ENCODE measurements around the gene ANKRD35. TPM values are rescaled to one million over a fixed set of nuclear protein-coding genes. Genes with fewer than 3 reads are reported as not detected.
A peak's percentile ranks its signal among the peaks of the same experiment; 100 is the strongest.

ANKRD35 gene
- total RNA-seq, 2 donors from 2014 or later: 0.53 to 0.59 TPM

DNA sequence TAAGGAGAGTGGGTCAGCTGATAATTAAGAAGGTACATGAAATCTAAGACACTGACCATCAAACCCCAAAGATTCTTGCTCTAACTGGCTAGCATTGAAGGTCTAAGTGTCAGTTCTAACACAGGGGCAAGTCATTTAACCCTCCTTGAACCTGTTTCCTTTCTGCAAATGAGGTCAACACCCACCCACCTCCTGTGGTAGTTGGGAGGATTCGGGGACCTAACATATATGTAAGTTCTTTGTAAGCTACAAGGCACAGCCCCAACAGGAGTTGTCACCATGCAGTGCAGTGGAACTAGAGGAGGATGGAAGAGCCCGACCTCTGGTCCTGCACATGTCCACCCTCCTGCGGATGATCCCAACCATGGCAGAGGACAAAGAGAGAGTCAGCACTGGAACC lies 37.8 kb downstream of the ANKRD35 start:
- intact Hi-C loops (cut with DNase I): loop anchor here (5.0 to 10.0 kb wide), 2 partner anchors 67 to 164 kb away; partner anchors contain the start of genes ITGA10 and PEX11B
- no peak overlapping the region for H3K27ac ChIP-seq
- no peak for DNase-seq
- H3K27me3 ChIP-seq: no peaks in the 10 kb centered on the region
- H3K36me3 ChIP-seq: no peaks in the 10 kb centered on the region
- TF ChIP-seq, protein P1, sequence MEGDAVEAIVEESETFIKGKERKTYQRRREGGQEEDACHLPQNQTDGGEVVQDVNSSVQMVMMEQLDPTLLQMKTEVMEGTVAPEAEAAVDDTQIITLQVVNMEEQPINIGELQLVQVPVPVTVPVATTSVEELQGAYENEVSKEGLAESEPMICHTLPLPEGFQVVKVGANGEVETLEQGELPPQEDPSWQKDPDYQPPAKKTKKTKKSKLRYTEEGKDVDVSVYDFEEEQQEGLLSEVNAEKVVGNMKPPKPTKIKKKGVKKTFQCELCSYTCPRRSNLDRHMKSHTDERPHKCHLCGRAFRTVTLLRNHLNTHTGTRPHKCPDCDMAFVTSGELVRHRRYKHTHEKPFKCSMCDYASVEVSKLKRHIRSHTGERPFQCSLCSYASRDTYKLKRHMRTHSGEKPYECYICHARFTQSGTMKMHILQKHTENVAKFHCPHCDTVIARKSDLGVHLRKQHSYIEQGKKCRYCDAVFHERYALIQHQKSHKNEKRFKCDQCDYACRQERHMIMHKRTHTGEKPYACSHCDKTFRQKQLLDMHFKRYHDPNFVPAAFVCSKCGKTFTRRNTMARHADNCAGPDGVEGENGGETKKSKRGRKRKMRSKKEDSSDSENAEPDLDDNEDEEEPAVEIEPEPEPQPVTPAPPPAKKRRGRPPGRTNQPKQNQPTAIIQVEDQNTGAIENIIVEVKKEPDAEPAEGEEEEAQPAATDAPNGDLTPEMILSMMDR (IDR thresholded peaks at IDR 0.05): no peak
- no peaks in the 10 kb centered on the region for H3K9me3 ChIP-seq
- no peak overlapping the region for H3K9ac ChIP-seq (ENCODE audit: low read depth in 2 of 2, low read length in 2 of 2)
- H3K4me3 ChIP-seq: no peak overlapping the region
- peaks cover 10% of the 10 kb centered on the region for H3K4me1 ChIP-seq

DNA sequence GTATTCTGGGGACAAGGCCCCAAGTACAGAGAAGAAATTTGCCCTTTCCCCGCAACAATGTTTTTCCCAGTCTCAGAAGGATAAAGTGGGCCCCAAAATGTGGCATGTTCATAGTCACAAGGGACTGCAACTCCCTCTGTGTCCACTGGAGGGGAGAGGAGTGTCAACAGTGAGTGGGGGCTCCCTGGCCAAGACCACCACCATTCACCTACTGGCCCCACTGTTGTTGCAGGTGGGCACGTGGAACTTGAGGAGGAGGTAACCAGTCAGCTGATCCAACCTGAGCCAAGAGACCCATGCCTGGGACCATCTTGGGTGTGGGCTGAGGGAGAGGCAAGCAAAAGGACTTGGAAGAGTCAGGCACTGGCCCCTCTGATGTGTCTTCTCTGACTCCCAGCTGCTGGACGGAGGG lies 39.5 kb downstream of the ANKRD35 start:
- peak overlapping the region; percentile 76 to 84 for H3K9ac ChIP-seq (ENCODE audit: low read depth in 2 of 2, low read length in 2 of 2)
- H3K27ac ChIP-seq: peak overlapping the region; percentile 10
- H3K9me3 ChIP-seq: no peaks in the 10 kb centered on the region
- TF ChIP-seq, protein P1 (IDR thresholded peaks at IDR 0.05): peak; percentile 47
- H3K4me3 ChIP-seq: peak overlapping the region; percentile 43
- DNase-seq: peak; percentile 23
- no peaks in the 10 kb centered on the region for H3K27me3 ChIP-seq
- no peaks in the 10 kb centered on the region for H3K36me3 ChIP-seq
- H3K4me1 ChIP-seq: peaks cover 10% of the 10 kb centered on the region
- intact Hi-C loops (cut with DNase I): loop anchor here (5.0 to 10.0 kb wide), 2 partner anchors 69 to 166 kb away; partner anchors contain the start of genes ITGA10 and PEX11B

DNA sequence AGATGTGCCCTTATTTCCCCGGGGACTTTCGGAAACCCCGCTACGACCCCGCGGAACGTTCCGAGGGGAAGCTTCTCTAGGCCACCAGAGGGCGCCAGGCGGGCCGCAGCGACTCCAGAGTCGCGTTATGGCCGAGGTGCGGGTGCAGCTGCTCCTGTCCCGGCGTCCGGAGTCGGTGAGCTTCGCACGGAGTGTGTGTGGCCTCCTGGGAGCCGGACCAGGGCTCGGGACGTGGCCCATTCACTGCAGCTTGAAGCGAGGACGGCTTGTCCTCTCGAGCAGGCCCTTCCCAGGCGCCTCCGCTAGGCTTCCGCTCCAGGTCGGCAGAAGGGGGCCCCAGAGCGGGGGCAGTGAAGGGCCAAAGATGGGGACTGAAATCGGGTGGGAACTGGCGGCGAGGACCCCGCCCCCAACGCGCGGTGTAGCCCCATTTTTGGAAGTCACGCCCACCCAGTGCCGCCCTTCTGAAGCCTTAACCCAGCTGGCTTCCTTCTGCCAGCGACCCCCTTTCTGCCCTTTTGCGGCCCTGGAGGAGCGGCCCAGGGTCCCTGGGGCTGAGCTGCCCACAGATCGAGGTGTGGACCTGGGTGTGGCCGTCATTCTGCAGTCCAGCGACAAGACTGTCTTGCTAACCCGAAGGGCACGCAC lies 40.0 kb downstream of the ANKRD35 start, which contains the start of gene NUDT17:
NUDT17 (plus strand) TSS at position 117 of the 648 bp plus-strand sequence; CDS start at position 128, 11 bp downstream.
- peaks cover 10% of the 10 kb centered on the region for H3K4me1 ChIP-seq
- peak within 1 kb of the TSS; percentile 76 to 84 for H3K9ac ChIP-seq (ENCODE audit: low read depth in 2 of 2, low read length in 2 of 2)
- no peaks in the 10 kb centered on the region for H3K9me3 ChIP-seq
- H3K4me3 ChIP-seq: peak within 1 kb of the TSS; percentile 43
- intact Hi-C loops (cut with DNase I): loop anchor here (5.0 to 10.0 kb wide), 2 partner anchors 69 to 167 kb away; partner anchors contain the start of genes ITGA10 and PEX11B
- H3K36me3 ChIP-seq: peaks cover 3% of the 10 kb centered on the region
- H3K27me3 ChIP-seq: no peaks in the 10 kb centered on the region
- peak; percentile 80 for DNase-seq
- TF ChIP-seq, protein P1 (IDR thresholded peaks at IDR 0.05): peak; percentile 97
- H3K27ac ChIP-seq: peak within 1 kb of the TSS; percentile 10

DNA sequence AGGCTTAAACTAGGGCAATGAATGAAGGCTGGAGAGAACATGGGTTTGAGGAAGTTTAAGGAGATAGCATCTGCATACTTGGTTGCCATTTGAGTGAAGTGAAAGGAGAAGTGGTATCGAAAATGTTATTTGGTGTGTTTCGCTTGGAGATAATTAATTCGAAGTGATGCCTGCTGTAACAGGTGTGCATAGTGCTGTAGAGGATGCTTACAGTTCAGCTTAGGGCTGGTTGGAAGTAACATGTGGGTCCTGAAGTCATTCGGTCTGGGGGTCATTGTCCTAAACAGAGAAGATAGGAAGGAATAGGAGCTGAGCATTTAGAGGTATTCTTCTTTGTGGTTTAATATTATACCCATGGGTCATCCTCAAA lies 40.5 kb downstream of the ANKRD35 start:
- Histone ChIP-seq H3K9ac (ENCODE audit: low read depth in 2 of 2, low read length in 2 of 2) (peak overlapping the region; percentile 76 to 84), H3K36me3 (peaks cover 3% of the 10 kb centered on the region), H3K27me3 (no peaks in the 10 kb centered on the region), H3K27ac (no peak overlapping the region), H3K9me3 (no peaks in the 10 kb centered on the region), H3K4me1 (peaks cover 10% of the 10 kb centered on the region), H3K4me3 (peak overlapping the region; percentile 43)
- TF ChIP-seq, protein P1 (IDR thresholded peaks at IDR 0.05): no peak
- DNase-seq: no peak
- intact Hi-C loops (cut with DNase I): loop anchor here (5.0 to 10.0 kb wide), 2 partner anchors 70 to 167 kb away; partner anchors contain the start of genes ITGA10 and PEX11B

DNA sequence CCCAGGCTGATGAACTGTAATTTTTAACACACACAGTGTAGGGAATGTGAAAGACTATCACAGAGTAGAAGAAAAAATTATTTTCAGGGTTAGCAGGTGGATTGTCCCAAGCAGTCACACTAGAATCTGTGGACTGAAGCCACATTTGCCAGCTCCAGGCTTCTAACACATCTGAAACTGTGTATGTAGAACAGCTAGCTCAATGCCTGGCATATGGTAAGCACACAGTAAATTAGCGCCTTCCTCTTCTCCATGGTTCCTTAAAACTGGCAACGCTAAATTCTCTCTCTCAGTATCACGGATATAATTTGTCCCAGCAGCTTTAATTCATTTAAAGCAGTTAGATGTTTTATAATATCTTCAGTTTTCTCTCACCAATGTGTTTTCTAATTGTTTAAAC lies 42.6 kb downstream of the ANKRD35 start:
- Histone ChIP-seq H3K9me3 (no peaks in the 10 kb centered on the region), H3K27me3 (no peaks in the 10 kb centered on the region), H3K9ac (ENCODE audit: low read depth in 2 of 2, low read length in 2 of 2) (no peak overlapping the region), H3K36me3 (peaks cover 9% of the 10 kb centered on the region), H3K27ac (no peak overlapping the region), H3K4me3 (no peak overlapping the region), H3K4me1 (peaks cover 10% of the 10 kb centered on the region)
- TF ChIP-seq, protein P1 (IDR thresholded peaks at IDR 0.05): no peak
- intact Hi-C loops (cut with DNase I): loop anchor here (10.0 kb wide), 1 partner anchor 72 kb away; the partner anchor contains the start of genes ITGA10 and PEX11B
- DNase-seq: no peak
